ENCODE measurements around the gene KIF13A. TPM values are rescaled to one million over a fixed set of nuclear protein-coding genes. Genes with fewer than 3 reads are reported as not detected.
"Not testable (repeated sequence)": the region's sequence is repeated elsewhere in the genome, so short reads cannot be mapped to it uniquely, and the experiment has no call there.

KIF13A gene
- total RNA-seq, 1 donor from 2014 or later, result 22.5 TPM

GRCh38 chr6:17900011-17900410, 87.4 kb downstream of the KIF13A start:
- DNase-seq (ENCODE audit: low read depth in 2 of 2), result no peak

- no peak for DNase-seq (ENCODE audit: low read depth in 2 of 2)
Measured at GRCh38 chr6:17899491-17899890, 87.9 kb downstream of the KIF13A start.

- no peak for DNase-seq (ENCODE audit: low read depth in 2 of 2)
Measured at GRCh38 chr6:17897681-17898080, 89.8 kb downstream of the KIF13A start.

GRCh38 chr6:17894905-17895304, 92.5 kb downstream of the KIF13A start:
- no peak for DNase-seq (ENCODE audit: low read depth in 2 of 2)

- DNase-seq (ENCODE audit: low read depth in 2 of 2), result no peak
Measured at GRCh38 chr6:17894191-17894590, 93.2 kb downstream of the KIF13A start.

GRCh38 chr6:17892097-17892686, 95.2 kb downstream of the KIF13A start:
- no peak for DNase-seq (ENCODE audit: low read depth in 2 of 2)

GRCh38 chr6:17890309-17890708, 97.1 kb downstream of the KIF13A start:
- DNase-seq (ENCODE audit: low read depth in 2 of 2), result no peak

- not testable (repeated sequence) for DNase-seq (ENCODE audit: low read depth in 2 of 2)
Measured at GRCh38 chr6:17889777-17890176, 97.7 kb downstream of the KIF13A start.

- no peak for DNase-seq (ENCODE audit: low read depth in 2 of 2)
Measured at GRCh38 chr6:17886891-17887290, 100.5 kb downstream of the KIF13A start.

- no peak for DNase-seq (ENCODE audit: low read depth in 2 of 2)
Measured at GRCh38 chr6:17885889-17886576, 101.4 kb downstream of the KIF13A start.

- DNase-seq (ENCODE audit: low read depth in 2 of 2), result no peak
Measured at GRCh38 chr6:17884498-17885478, 102.6 kb downstream of the KIF13A start.

GRCh38 chr6:17883665-17884497, 103.6 kb downstream of the KIF13A start:
- no peak for DNase-seq (ENCODE audit: low read depth in 2 of 2)

- no peak for DNase-seq (ENCODE audit: low read depth in 2 of 2)
Measured at GRCh38 chr6:17881085-17881858, 106.2 kb downstream of the KIF13A start.

GRCh38 chr6:17879184-17879583, 108.3 kb downstream of the KIF13A start:
- DNase-seq (ENCODE audit: low read depth in 2 of 2), result no peak

GRCh38 chr6:17878734-17879133, 108.7 kb downstream of the KIF13A start:
- no peak for DNase-seq (ENCODE audit: low read depth in 2 of 2)

GRCh38 chr6:17877895-17878440, 109.5 kb downstream of the KIF13A start:
- DNase-seq (ENCODE audit: low read depth in 2 of 2), result no peak

GRCh38 chr6:17877196-17877894, 110.1 kb downstream of the KIF13A start:
- DNase-seq (ENCODE audit: low read depth in 2 of 2), result no peak

GRCh38 chr6:17874753-17875152, 112.7 kb downstream of the KIF13A start:
- DNase-seq (ENCODE audit: low read depth in 2 of 2), result no peak

- DNase-seq (ENCODE audit: low read depth in 2 of 2), result no peak
Measured at GRCh38 chr6:17872908-17873307, 114.5 kb downstream of the KIF13A start.

- no peak for DNase-seq (ENCODE audit: low read depth in 2 of 2)
Measured at GRCh38 chr6:17871836-17872235, 115.6 kb downstream of the KIF13A start.
